ENCODE measurements around the gene SLC17A4.

The SLC17A4 gene

GRCh38 chr6:25815194-25815593, 60.7 kb downstream of the SLC17A4 start:
- Histone ChIP-seq H3K4me3 (ENCODE audit: insufficient read depth, low read length, poor library complexity, severe bottlenecking) (no peak overlapping the region), H4K20me1 (ENCODE audit: low read depth, low read length) (no peaks in the 10 kb centered on the region), H3K79me2 (ENCODE audit: insufficient read depth, low read length) (no peaks in the 10 kb centered on the region), H3K9ac (ENCODE audit: low read length) (no peak overlapping the region), H3K9me2 (replicated peaks; ENCODE audit: insufficient read depth, low read length) (no peaks in the 10 kb centered on the region), H3K4me2 (ENCODE audit: low read depth, low read length, poor library complexity, severe bottlenecking) (no peak overlapping the region), H2AFZ (ENCODE audit: low read depth, low read length, severe bottlenecking) (no peak overlapping the region), H3K9me3 (ENCODE audit: insufficient read depth, low read length) (no peaks in the 10 kb centered on the region), H3K36me3 (ENCODE audit: low read length) (no peaks in the 10 kb centered on the region), H3K27ac (ENCODE audit: low read depth, low read length) (no peak overlapping the region), H3K27me3 (ENCODE audit: low read length) (no peaks in the 10 kb centered on the region), H3F3A (ENCODE audit: insufficient read depth) (no peaks in the 10 kb centered on the region)
- TF ChIP-seq, protein P1, sequence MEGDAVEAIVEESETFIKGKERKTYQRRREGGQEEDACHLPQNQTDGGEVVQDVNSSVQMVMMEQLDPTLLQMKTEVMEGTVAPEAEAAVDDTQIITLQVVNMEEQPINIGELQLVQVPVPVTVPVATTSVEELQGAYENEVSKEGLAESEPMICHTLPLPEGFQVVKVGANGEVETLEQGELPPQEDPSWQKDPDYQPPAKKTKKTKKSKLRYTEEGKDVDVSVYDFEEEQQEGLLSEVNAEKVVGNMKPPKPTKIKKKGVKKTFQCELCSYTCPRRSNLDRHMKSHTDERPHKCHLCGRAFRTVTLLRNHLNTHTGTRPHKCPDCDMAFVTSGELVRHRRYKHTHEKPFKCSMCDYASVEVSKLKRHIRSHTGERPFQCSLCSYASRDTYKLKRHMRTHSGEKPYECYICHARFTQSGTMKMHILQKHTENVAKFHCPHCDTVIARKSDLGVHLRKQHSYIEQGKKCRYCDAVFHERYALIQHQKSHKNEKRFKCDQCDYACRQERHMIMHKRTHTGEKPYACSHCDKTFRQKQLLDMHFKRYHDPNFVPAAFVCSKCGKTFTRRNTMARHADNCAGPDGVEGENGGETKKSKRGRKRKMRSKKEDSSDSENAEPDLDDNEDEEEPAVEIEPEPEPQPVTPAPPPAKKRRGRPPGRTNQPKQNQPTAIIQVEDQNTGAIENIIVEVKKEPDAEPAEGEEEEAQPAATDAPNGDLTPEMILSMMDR (IDR thresholded peaks at IDR 0.05; ENCODE audit: insufficient read depth, low read length, poor library complexity, severe bottlenecking), result no peak
- no peak for TF ChIP-seq EZH2phosphoT487 (conservative IDR thresholded peaks at IDR 0.05; ENCODE audit: low read length)

GRCh38 chr6:25816252-25816651, 61.7 kb downstream of the SLC17A4 start:
- Histone ChIP-seq H3K9me2 (replicated peaks; ENCODE audit: insufficient read depth, low read length) (no peaks in the 10 kb centered on the region), H2AFZ (ENCODE audit: low read depth, low read length, severe bottlenecking) (no peak overlapping the region), H4K20me1 (ENCODE audit: low read depth, low read length) (no peaks in the 10 kb centered on the region), H3K9me3 (ENCODE audit: insufficient read depth, low read length) (no peaks in the 10 kb centered on the region), H3K79me2 (ENCODE audit: insufficient read depth, low read length) (no peaks in the 10 kb centered on the region), H3K27ac (ENCODE audit: low read depth, low read length) (no peak overlapping the region), H3K36me3 (ENCODE audit: low read length) (no peaks in the 10 kb centered on the region), H3K4me3 (ENCODE audit: insufficient read depth, low read length, poor library complexity, severe bottlenecking) (no peak overlapping the region), H3K27me3 (ENCODE audit: low read length) (no peaks in the 10 kb centered on the region), H3K9ac (ENCODE audit: low read length) (no peak overlapping the region), H3F3A (ENCODE audit: insufficient read depth) (no peaks in the 10 kb centered on the region), H3K4me2 (ENCODE audit: low read depth, low read length, poor library complexity, severe bottlenecking) (no peak overlapping the region)
- TF ChIP-seq EZH2phosphoT487 (conservative IDR thresholded peaks at IDR 0.05; ENCODE audit: low read length), result no peak

DNA sequence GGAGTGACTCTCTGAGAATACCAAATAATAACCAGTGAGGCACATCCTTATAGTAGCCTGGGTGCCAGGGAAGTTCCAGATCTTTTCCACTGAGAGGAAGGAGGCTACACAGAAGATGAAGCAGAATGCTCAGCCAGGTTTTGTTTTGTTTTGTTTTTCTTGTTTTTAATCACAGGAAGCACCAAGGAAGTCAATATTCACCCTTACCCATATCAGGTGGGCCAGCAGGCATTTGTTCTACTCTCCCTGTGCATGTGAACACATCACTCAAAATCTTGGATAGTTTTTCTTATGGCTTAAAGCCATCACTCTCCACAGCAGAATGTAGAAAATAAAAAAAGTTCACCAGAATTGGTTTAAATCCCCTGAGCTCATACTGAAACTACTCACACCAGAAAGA, 66.8 kb downstream of the SLC17A4 start:
- H4K20me1 ChIP-seq (ENCODE audit: low read depth, low read length), result no peaks in the 10 kb centered on the region
- no peak overlapping the region for H2AFZ ChIP-seq (ENCODE audit: low read depth, low read length, severe bottlenecking)
- H3K4me2 ChIP-seq (ENCODE audit: low read depth, low read length, poor library complexity, severe bottlenecking), result no peak overlapping the region
- no peaks in the 10 kb centered on the region for H3K79me2 ChIP-seq (ENCODE audit: insufficient read depth, low read length)
- no peaks in the 10 kb centered on the region for H3K27me3 ChIP-seq (ENCODE audit: low read length)
- H3K4me3 ChIP-seq (ENCODE audit: insufficient read depth, low read length, poor library complexity, severe bottlenecking), result no peak overlapping the region
- TF ChIP-seq EZH2phosphoT487 (conservative IDR thresholded peaks at IDR 0.05; ENCODE audit: low read length), result no peak
- TF ChIP-seq, protein P1 (IDR thresholded peaks at IDR 0.05; ENCODE audit: insufficient read depth, low read length, poor library complexity, severe bottlenecking), result no peak
- no peaks in the 10 kb centered on the region for H3K36me3 ChIP-seq (ENCODE audit: low read length)
- no peaks in the 10 kb centered on the region for H3K9me3 ChIP-seq (ENCODE audit: insufficient read depth, low read length)
- H3K27ac ChIP-seq (ENCODE audit: low read depth, low read length), result no peak overlapping the region
- H3F3A ChIP-seq (ENCODE audit: insufficient read depth), result no peaks in the 10 kb centered on the region
- H3K9me2 ChIP-seq (replicated peaks; ENCODE audit: insufficient read depth, low read length), result no peaks in the 10 kb centered on the region
- no peak overlapping the region for H3K9ac ChIP-seq (ENCODE audit: low read length)

GRCh38 chr6:25829375-25829774, 74.8 kb downstream of the SLC17A4 start:
- no peak overlapping the region for H3K9ac ChIP-seq (ENCODE audit: low read length)
- no peaks in the 10 kb centered on the region for H3K79me2 ChIP-seq (ENCODE audit: insufficient read depth, low read length)
- no peaks in the 10 kb centered on the region for H3K27me3 ChIP-seq (ENCODE audit: low read length)
- TF ChIP-seq EZH2phosphoT487 (conservative IDR thresholded peaks at IDR 0.05; ENCODE audit: low read length), result no peak
- TF ChIP-seq, protein P1 (IDR thresholded peaks at IDR 0.05; ENCODE audit: insufficient read depth, low read length, poor library complexity, severe bottlenecking), result no peak
- H3F3A ChIP-seq (ENCODE audit: insufficient read depth), result no peaks in the 10 kb centered on the region
- no peaks in the 10 kb centered on the region for H4K20me1 ChIP-seq (ENCODE audit: low read depth, low read length)
- no peak overlapping the region for H3K4me3 ChIP-seq (ENCODE audit: insufficient read depth, low read length, poor library complexity, severe bottlenecking)
- H3K9me2 ChIP-seq (replicated peaks; ENCODE audit: insufficient read depth, low read length), result no peaks in the 10 kb centered on the region
- H3K36me3 ChIP-seq (ENCODE audit: low read length), result no peaks in the 10 kb centered on the region; the same call in 1 of the 2 replicates
- no peak overlapping the region for H2AFZ ChIP-seq (ENCODE audit: low read depth, low read length, severe bottlenecking)
- H3K4me2 ChIP-seq (ENCODE audit: low read depth, low read length, poor library complexity, severe bottlenecking), result no peak overlapping the region
- no peaks in the 10 kb centered on the region for H3K9me3 ChIP-seq (ENCODE audit: insufficient read depth, low read length)
- no peak overlapping the region for H3K27ac ChIP-seq (ENCODE audit: low read depth, low read length)

Measured in SU-DHL-6 (cell line).